Measurements from ENCODE around the gene ABHD4.

The ABHD4 gene

GRCh38 chr14:22567437-22567836 lies 30.7 kb upstream of the ABHD4 start:
- Histone ChIP-seq H3K4me3 (ENCODE audit: low read length) (no peak overlapping the region), H3K27ac (ENCODE audit: low read length) (no peak overlapping the region), H3K79me2 (ENCODE audit: low read length) (peaks cover 34% of the 10 kb centered on the region), H3K27me3 (ENCODE audit: low read depth, low read length) (no peaks in the 10 kb centered on the region), H3K4me2 (ENCODE audit: low read length) (no peak overlapping the region), H4K20me1 (ENCODE audit: insufficient read depth, low read length) (peaks cover 5% of the 10 kb centered on the region; the same call in 1 of the 2 replicates), H2AFZ (ENCODE audit: low read depth, low read length) (no peak overlapping the region), H3K36me3 (replicated peaks; ENCODE audit: low read depth, low read length) (peaks cover 47% of the 10 kb centered on the region), H3K9me3 (ENCODE audit: insufficient read depth, low read length) (no peaks in the 10 kb centered on the region), H3K4me1 (ENCODE audit: low read length) (peaks cover 35% of the 10 kb centered on the region), H3K9ac (ENCODE audit: low read length) (no peak overlapping the region)
- no peak for TF ChIP-seq EZH2phosphoT487 (IDR thresholded peaks at IDR 0.05; ENCODE audit: low read depth)
- no peak for TF ChIP-seq CTCF (IDR thresholded peaks at IDR 0.05; ENCODE audit: low read depth, low read length)

- Histone ChIP-seq H3K36me3 (replicated peaks; ENCODE audit: low read depth, low read length) (peaks cover 53% of the 10 kb centered on the region), H3K27ac (ENCODE audit: low read length) (no peak overlapping the region), H3K4me3 (ENCODE audit: low read length) (no peak overlapping the region), H3K4me1 (ENCODE audit: low read length) (peaks cover 35% of the 10 kb centered on the region), H4K20me1 (ENCODE audit: insufficient read depth, low read length) (peaks cover 5% of the 10 kb centered on the region; the same call in 1 of the 2 replicates), H3K27me3 (ENCODE audit: low read depth, low read length) (no peaks in the 10 kb centered on the region), H2AFZ (ENCODE audit: low read depth, low read length) (no peak overlapping the region), H3K9me3 (ENCODE audit: insufficient read depth, low read length) (no peaks in the 10 kb centered on the region), H3K79me2 (ENCODE audit: low read length) (peaks cover 34% of the 10 kb centered on the region), H3K9ac (ENCODE audit: low read length) (no peak overlapping the region), H3K4me2 (ENCODE audit: low read length) (peak overlapping the region; percentile 57; the same call in 1 of the 2 replicates)
- no peak for TF ChIP-seq CTCF (IDR thresholded peaks at IDR 0.05; ENCODE audit: low read depth, low read length)
- no peak for TF ChIP-seq EZH2phosphoT487 (IDR thresholded peaks at IDR 0.05; ENCODE audit: low read depth)
Observed at GRCh38 chr14:22569106-22569736, 28.9 kb upstream of the ABHD4 start.

GRCh38 chr14:22569737-22570131 lies 28.4 kb upstream of the ABHD4 start:
- peaks cover 35% of the 10 kb centered on the region for H3K4me1 ChIP-seq (ENCODE audit: low read length)
- peak overlapping the region; percentile 65 for H3K4me3 ChIP-seq (ENCODE audit: low read length)
- H3K4me2 ChIP-seq (ENCODE audit: low read length): peak overlapping the region; percentile 57

More at GRCh38 chr14:22569737-22570131, 28.4 kb upstream of the ABHD4 start:
- Histone ChIP-seq H3K9ac (ENCODE audit: low read length) (peak overlapping the region; percentile 55), H3K36me3 (replicated peaks; ENCODE audit: low read depth, low read length) (peaks cover 53% of the 10 kb centered on the region), H3K9me3 (ENCODE audit: insufficient read depth, low read length) (no peaks in the 10 kb centered on the region), H3K79me2 (ENCODE audit: low read length) (peaks cover 34% of the 10 kb centered on the region), H3K27me3 (ENCODE audit: low read depth, low read length) (no peaks in the 10 kb centered on the region), H2AFZ (ENCODE audit: low read depth, low read length) (no peak overlapping the region), H4K20me1 (ENCODE audit: insufficient read depth, low read length) (peaks cover 5% of the 10 kb centered on the region; the same call in 1 of the 2 replicates), H3K27ac (ENCODE audit: low read length) (peak overlapping the region; percentile 37)
- no peak for TF ChIP-seq CTCF (IDR thresholded peaks at IDR 0.05; ENCODE audit: low read depth, low read length)
- no peak for TF ChIP-seq EZH2phosphoT487 (IDR thresholded peaks at IDR 0.05; ENCODE audit: low read depth)

Measured in OCI-LY3 (cell line).